Activated B cell treated with CpG ODN at 0.5 μM for 24 hours (primary cell): ENCODE measurements around the gene RFX1. TPM values are rescaled to one million over a fixed set of nuclear protein-coding genes. Genes with fewer than 3 reads are reported as not detected.
A peak's percentile ranks its signal among the peaks of the same experiment; 100 is the strongest.

Experiments used
- ATAC-seq: fragments of 200-7000 bp; cut with Tn5 transposase; one replicate; pipeline ENCODE4 v1.10.0; 2021; ENCODE audit warnings: low read depth, mild to moderate bottlenecking, moderate library complexity
- CTCF ChIA-PET: fragments of 350-600 bp; sonication (Branson Sonifier 250); formaldehyde crosslinking; loops from one replicate; lab custom pipeline; 2021; ENCODE audit warnings: antibody characterized with exemption; lab: Charles Lee
- POLR2A ChIA-PET: fragments of 350-600 bp; sonication (Branson Sonifier 250); formaldehyde crosslinking; loops from one replicate; lab custom pipeline; 2021; ENCODE audit warnings: antibody characterized with exemption; lab: Charles Lee
- DNase-seq: peaks from one replicate; pipeline ENCODE4 v3.0.0; 2022
- H3K27ac Mint-ChIP-seq: one replicate; pipeline ENCODE4 v1.8.0; 2020; ENCODE audit warnings: mixed read lengths
- H3K27me3 Mint-ChIP-seq: one replicate; pipeline ENCODE4 v1.8.0; 2021; ENCODE audit warnings: mixed read lengths
- H3K36me3 Mint-ChIP-seq: one replicate; pipeline ENCODE4 v1.8.0; 2021; ENCODE audit warnings: low read depth, mixed read lengths
- H3K4me1 Mint-ChIP-seq: one replicate; pipeline ENCODE4 v1.8.0; 2021; ENCODE audit warnings: mixed read lengths
- H3K4me3 Mint-ChIP-seq: one replicate; pipeline ENCODE4 v1.8.0; 2020; ENCODE audit warnings: mild to moderate bottlenecking, mixed read lengths
- H3K9me3 Mint-ChIP-seq: one replicate; pipeline ENCODE4 v1.8.0; 2020; ENCODE audit warnings: mixed read lengths
- CTCF ChIP-seq: fragments of 200-600 bp; IDR thresholded peaks from one replicate; pipeline ENCODE4 v1.8.0; 2022; ENCODE audit warnings: antibody characterized with exemption, mild to moderate bottlenecking
- intact Hi-C: fragments of 100-400 bp; cut with micrococcal nuclease; formaldehyde crosslinking; loops from one replicate; pipeline ENCODE4 v1.15.1; 2024
- total RNA-seq: library from RNA; stranded (reverse); gene quantifications from 2 replicates; pipeline ENCODE4 v1.2.3, GENCODE V29; 2022

The RFX1 gene
- total RNA-seq, 1 donor from 2014 or later: 19.0 TPM

GRCh38 chr19:14019100-14019499, 13.0 kb upstream of the RFX1 start:
- peaks cover 39% of the 10 kb centered on the region for H3K4me1 Mint-ChIP-seq
- ATAC-seq: peak; percentile 60
- TF ChIP-seq CTCF: no peak
- intact Hi-C loops: loop anchor here (1.0 kb wide), 1 partner anchor 33 kb away; no protein-coding TSS in a partner anchor
- no peak for DNase-seq
- ChIA-PET POLR2A (interaction anchor here (0.6 to 2.8 kb wide), 14 partner anchors 12 to 1226 kb away, joined by 3 to 36 read pairs (median 4); partner anchors contain the start of genes DCAF15, IL27RA and RFX1), CTCF (interaction anchor here (0.6 to 1.6 kb wide), 7 partner anchors 12 to 187 kb away, joined by 3 to 8 read pairs (median 3); partner anchors contain the start of genes ADGRL1, C19orf67 and IL27RA)
- peak overlapping the region; percentile 66 for H3K4me3 Mint-ChIP-seq
- no peaks in the 10 kb centered on the region for H3K27me3 Mint-ChIP-seq
- H3K9me3 Mint-ChIP-seq: no peaks in the 10 kb centered on the region
- peak overlapping the region; percentile 53 for H3K27ac Mint-ChIP-seq
- no peaks in the 10 kb centered on the region for H3K36me3 Mint-ChIP-seq

DNA sequence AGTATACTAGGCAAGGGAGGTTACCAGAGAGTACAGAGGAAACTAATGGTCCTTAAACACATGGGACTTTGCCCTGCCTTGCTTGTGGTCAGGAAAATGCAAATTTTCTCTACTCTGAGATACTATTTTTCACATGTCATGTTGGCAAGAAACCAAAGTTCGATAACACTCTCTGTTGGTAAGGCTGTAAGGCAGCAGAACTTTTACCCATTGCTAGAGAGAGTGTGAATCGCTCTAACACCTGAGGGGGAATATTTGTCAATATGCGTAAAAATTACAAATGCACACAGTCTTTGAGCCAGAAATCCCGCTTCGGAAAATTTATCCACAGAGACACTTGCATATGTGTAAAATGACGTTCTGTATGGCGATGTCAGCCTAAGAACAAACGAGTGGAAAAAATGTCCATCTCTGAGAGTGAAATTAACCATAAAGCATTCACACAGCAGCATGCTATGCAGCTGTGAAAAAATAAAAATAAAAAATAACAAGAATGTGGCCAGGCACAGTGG, 9.5 kb upstream of the RFX1 start:
- H3K4me3 Mint-ChIP-seq: peak overlapping the region; percentile 46
- peak overlapping the region; percentile 79 for H3K27ac Mint-ChIP-seq
- POLR2A ChIA-PET: interaction anchor here (0.6 to 2.7 kb wide), 6 partner anchors 9 to 898 kb away, joined by 3 to 22 read pairs (median 6); partner anchors contain the start of genes IL27RA and RFX1
- no peaks in the 10 kb centered on the region for H3K27me3 Mint-ChIP-seq
- peaks cover 42% of the 10 kb centered on the region for H3K4me1 Mint-ChIP-seq
- ATAC-seq (peak; percentile 76), DNase-seq (no peak)
- intact Hi-C loops: loop anchor here (1.0 to 2.0 kb wide), 2 partner anchors 9 to 15 kb away; partner anchors contain the start of genes IL27RA and RFX1
- no peaks in the 10 kb centered on the region for H3K9me3 Mint-ChIP-seq
- no peak for TF ChIP-seq CTCF
- CTCF ChIA-PET: no interaction called here
- H3K36me3 Mint-ChIP-seq: no peaks in the 10 kb centered on the region

DNA sequence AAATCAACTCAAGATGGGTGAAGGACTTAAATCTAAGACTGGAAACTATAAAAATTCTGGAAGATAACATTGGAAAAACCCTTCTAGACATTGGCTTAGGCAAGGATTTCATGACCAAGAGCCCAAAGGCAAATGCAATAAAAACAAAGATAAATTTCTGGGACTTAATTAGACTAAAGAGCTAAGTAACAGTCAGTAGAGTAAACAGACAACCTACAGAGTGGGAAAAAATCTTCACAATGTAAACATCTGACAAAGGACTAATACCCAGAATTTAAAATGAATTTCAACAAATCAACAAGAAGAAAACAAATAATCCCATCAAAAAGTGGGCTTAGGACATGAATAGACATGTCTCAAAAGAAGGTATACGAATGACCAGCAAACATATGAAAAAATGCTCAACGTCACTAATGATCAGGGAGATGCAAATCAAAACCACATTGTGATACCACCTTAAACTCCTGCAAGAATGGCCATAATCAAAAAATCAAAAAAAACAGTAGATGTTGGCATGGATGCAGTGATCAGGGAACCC, 6.3 kb upstream of the RFX1 start:
- CTCF ChIA-PET: no interaction called here
- intact Hi-C loops: no loop called here
- H3K36me3 Mint-ChIP-seq: no peaks in the 10 kb centered on the region
- TF ChIP-seq CTCF: no peak
- H3K4me3 Mint-ChIP-seq: no peak overlapping the region
- H3K9me3 Mint-ChIP-seq: no peaks in the 10 kb centered on the region
- POLR2A ChIA-PET: interaction anchor here (1.3 kb wide), 1 partner anchor 10 kb away, joined by 5 read pairs; no protein-coding TSS in a partner anchor
- ATAC-seq (no peak), DNase-seq (no peak)
- no peaks in the 10 kb centered on the region for H3K27me3 Mint-ChIP-seq
- peaks cover 24% of the 10 kb centered on the region for H3K4me1 Mint-ChIP-seq
- no peak overlapping the region for H3K27ac Mint-ChIP-seq

- Mint-ChIP-seq H3K4me3 (peak overlapping the region; percentile 94), H3K27ac (peak overlapping the region; percentile 98), H3K9me3 (no peaks in the 10 kb centered on the region), H3K27me3 (no peaks in the 10 kb centered on the region), H3K36me3 (peaks cover 6% of the 10 kb centered on the region), H3K4me1 (peaks cover 42% of the 10 kb centered on the region)
- intact Hi-C loops: loop anchor here (1.0 to 10.0 kb wide), 11 partner anchors 8 to 890 kb away; partner anchors contain the start of genes BRME1, CC2D1A, DCAF15 and DDX39A
- DNase-seq: peak; percentile 85
- CTCF ChIA-PET: interaction anchor here (1.0 kb wide), 1 partner anchor 24 kb away, joined by 3 read pairs; the partner anchor contains the start of gene IL27RA
- POLR2A ChIA-PET: interaction anchor here (0.5 to 5.4 kb wide), 26 partner anchors 9 to 1070 kb away, joined by 3 to 42 read pairs (median 4); partner anchors contain the start of genes C19orf53, DCAF15, IL27RA and NACC1
- no peak for TF ChIP-seq CTCF
- ATAC-seq: peak; percentile 6
Measured at GRCh38 chr19:14006766-14007562, 844 bp upstream of the RFX1 start.
